Naive thymus-derived CD4-positive, alpha-beta T cell (primary cell): Measurements from ENCODE around the gene DYNC1LI2. TPM values are rescaled to one million over a fixed set of nuclear protein-coding genes. Genes with fewer than 3 reads are reported as not detected.

Source experiments
- ATAC-seq: fragments of 150-1000 bp; cut with Tn5 transposase; 2 replicates; pipeline ENCODE4 v1.10.0; 2021; ENCODE audit warnings: mild to moderate bottlenecking, moderate library complexity
- CTCF ChIA-PET: fragments of 350-600 bp; sonication (Branson Sonifier 250); formaldehyde crosslinking; loops from one replicate; lab custom pipeline; 2021; ENCODE audit warnings: antibody characterized with exemption; lab: Charles Lee
- POLR2A ChIA-PET: fragments of 350-600 bp; sonication (Branson Sonifier 250); formaldehyde crosslinking; loops from one replicate; lab custom pipeline; 2021; ENCODE audit warnings: antibody characterized with exemption, inconsistent platforms; lab: Charles Lee
- DNase-seq, 9 donors: peaks; one replicate each; pipeline versions ENCODE4 v3.0.0 to v3.0.0-alpha.2; 2020 to 2022; ENCODE audit warnings: mixed read lengths in 1 of 9
- H3K27ac ChIP-seq: one replicate; pipeline ENCODE4 v1.7.0; 2013; ENCODE audit warnings: mild to moderate bottlenecking, low read depth, low read length, moderate library complexity
- H3K27me3 ChIP-seq, 2 donors: one replicate each; pipeline ENCODE4 v1.7.0; 2013; ENCODE audit warnings: low read length in 2 of 2, mild to moderate bottlenecking in 2 of 2, moderate library complexity in 2 of 2; ENCODE audit not compliant: control insufficient read depth in 2 of 2, insufficient read depth in 2 of 2
- H3K36me3 ChIP-seq, 3 experiments: 1 replicate in 2 of 3; 2 replicates in 1 of 3; pipeline ENCODE4 v1.7.0; 2013; ENCODE audit warnings: low read length in 3 of 3, mild to moderate bottlenecking in 3 of 3, moderate library complexity in 1 of 3; ENCODE audit not compliant: insufficient read depth in 3 of 3, control insufficient read depth in 2 of 3
- H3K4me1 ChIP-seq, 2 donors: one replicate each; pipeline ENCODE4 v1.7.0; 2013; ENCODE audit warnings: low read length in 2 of 2, mild to moderate bottlenecking in 2 of 2, moderate library complexity in 1 of 2; ENCODE audit not compliant: control insufficient read depth in 2 of 2, insufficient read depth in 2 of 2
- H3K4me3 ChIP-seq: 2 replicates; pipeline ENCODE4 v1.7.0; 2013; ENCODE audit warnings: mild to moderate bottlenecking, low read length
- H3K9me3 ChIP-seq, 3 experiments: 1 replicate in 2 of 3; 2 replicates in 1 of 3; pipeline ENCODE4 v1.7.0; 2013; ENCODE audit warnings: low read length in 3 of 3; ENCODE audit not compliant: control insufficient read depth in 2 of 3
- H3K27ac Mint-ChIP-seq, 9 donors: one replicate each; pipeline ENCODE4 v1.8.0; 2020 to 2022; ENCODE audit warnings: mixed read lengths in 9 of 9, mild to moderate bottlenecking in 8 of 9, moderate library complexity in 5 of 9, inconsistent platforms in 2 of 9
- H3K27me3 Mint-ChIP-seq, 5 donors: one replicate each; pipeline ENCODE4 v1.8.0; 2021 to 2022; ENCODE audit warnings: mixed read lengths in 5 of 5, mild to moderate bottlenecking in 1 of 5
- H3K36me3 Mint-ChIP-seq, 5 donors: one replicate each; pipeline ENCODE4 v1.8.0; 2020 to 2022; ENCODE audit warnings: mixed read lengths in 5 of 5, mild to moderate bottlenecking in 3 of 5, inconsistent platforms in 1 of 5
- H3K4me1 Mint-ChIP-seq, 7 donors: one replicate each; pipeline ENCODE4 v1.8.0; 2020 to 2022; ENCODE audit warnings: mixed read lengths in 7 of 7, mild to moderate bottlenecking in 3 of 7, inconsistent platforms in 1 of 7
- H3K4me3 Mint-ChIP-seq, 10 donors: one replicate each; pipeline ENCODE4 v1.8.0; 2020 to 2022; ENCODE audit warnings: mild to moderate bottlenecking in 10 of 10, mixed read lengths in 10 of 10, moderate library complexity in 6 of 10, inconsistent platforms in 2 of 10
- H3K9me3 Mint-ChIP-seq, 11 donors: one replicate each; pipeline ENCODE4 v1.8.0; 2020 to 2022; ENCODE audit warnings: mixed read lengths in 11 of 11, mild to moderate bottlenecking in 4 of 11, inconsistent platforms in 1 of 11, moderate library complexity in 1 of 11
- intact Hi-C, 2 donors: fragments of 100-400 bp; cut with micrococcal nuclease; formaldehyde crosslinking; loops; one replicate each; pipeline ENCODE4 v1.15.1; 2023
- polyA plus RNA-seq, 2 donors: library from polyadenylated mRNA; unstranded; fragments of 300-500 nt; fragmentation: Illumina TruSeq; gene quantifications; one replicate each; pipeline ENCODE4 v1.2.3, GENCODE V29; 2021
- total RNA-seq, 6 experiments: library from RNA in 5 of 6; stranded (reverse) in 5 of 6; gene quantifications; 1 replicate in 5 of 6; 2 replicates in 1 of 6; pipeline ENCODE4 v1.2.3 and lab custom pipeline; 2021 to 2026

DYNC1LI2 gene
- total and polyA plus RNA-seq, 7 experiments from 2014 or later: 23.2 to 85.7 (median 77.5) TPM

- intact Hi-C loops: no loop called here
- no peak overlapping the region for H3K4me3 ChIP-seq
- no peaks in the 10 kb centered on the region for H3K9me3 ChIP-seq
- POLR2A ChIA-PET: no interaction called here
- Mint-ChIP-seq H3K36me3 (no peaks in the 10 kb centered on the region), H3K27ac (no peak overlapping the region), H3K9me3 (no peaks in the 10 kb centered on the region), H3K4me3 (no peak overlapping the region), H3K4me1 (no peaks in the 10 kb centered on the region), H3K27me3 (no peaks in the 10 kb centered on the region)
- H3K4me1 ChIP-seq: no peaks in the 10 kb centered on the region
- CTCF ChIA-PET: interaction anchor here (0.9 kb wide), 1 partner anchor 25 kb away, joined by 3 read pairs; no protein-coding TSS in a partner anchor
- no peaks in the 10 kb centered on the region for H3K36me3 ChIP-seq
- DNase-seq (no peak), ATAC-seq (no peak)
- H3K27me3 ChIP-seq: no peaks in the 10 kb centered on the region
- H3K27ac ChIP-seq: no peak overlapping the region
Observed at GRCh38 chr16:66673691-66674090, 77.7 kb downstream of the DYNC1LI2 start.

Other genes starting within 250 kb of the DYNC1LI2 start
- 10 to 100 TPM in 2 of 5 experiments, 1 to 10 TPM in 3; 6.2 to 19.8 (median 7.9) TPM for gene TK2, start 201.5 kb downstream of the DYNC1LI2 start, total RNA-seq
- gene TK2, start 201.5 kb downstream of the DYNC1LI2 start, polyA plus RNA-seq: 1 to 10 TPM; 3.5 to 4.1 TPM
- 100 to 1,000 TPM in 1 of 5 experiments, 10 to 100 TPM in 4; 24.1 to 160 (median 42.9) TPM for gene CKLF, start 199.0 kb downstream of the DYNC1LI2 start, total RNA-seq
- gene CKLF, start 199.0 kb downstream of the DYNC1LI2 start, polyA plus RNA-seq: 100 to 1,000 TPM in 1 of 2 donors, 10 to 100 TPM in 1; 56.4 to 110 TPM
- 10 to 100 TPM in 1 of 5 experiments, 1 to 10 TPM in 4; 1.3 to 23.3 (median 5.2) TPM for gene CMTM1, start 185.2 kb downstream of the DYNC1LI2 start, total RNA-seq
- gene CMTM1, start 185.2 kb downstream of the DYNC1LI2 start, polyA plus RNA-seq: under 1 TPM; 0.36 to 0.41 TPM
- 1 to 10 TPM in 1 of 5 experiments, under 1 TPM in 2, not detected in 2; 0.58 to 1.8 (median 0.81) TPM for gene CMTM2, start 172.1 kb downstream of the DYNC1LI2 start, total RNA-seq
- gene CMTM2, start 172.1 kb downstream of the DYNC1LI2 start, polyA plus RNA-seq: not detected
- gene CMTM3, start 146.9 kb downstream of the DYNC1LI2 start, total RNA-seq: 100 to 1,000 TPM in 1 of 5 experiments, 10 to 100 TPM in 4; 52.0 to 138 (median 61.4) TPM
- gene CMTM3, start 146.9 kb downstream of the DYNC1LI2 start, polyA plus RNA-seq: 10 to 100 TPM; 72.5 to 89.8 TPM
- 1 to 10 TPM; 1.5 to 2.5 (median 1.8) TPM for gene CMTM4, start 54.9 kb downstream of the DYNC1LI2 start, total RNA-seq
- gene CMTM4, start 54.9 kb downstream of the DYNC1LI2 start, polyA plus RNA-seq: under 1 TPM; 0.07 to 0.12 TPM
- under 1 TPM in 4 of 5 experiments, not detected in 1; 0.16 to 0.83 (median 0.37) TPM for gene TERB1, start 50.0 kb upstream of the DYNC1LI2 start, total RNA-seq
- not detected for gene TERB1, start 50.0 kb upstream of the DYNC1LI2 start, polyA plus RNA-seq
- 10 to 100 TPM; 62.3 to 96.6 (median 90.7) TPM for gene NAE1, start 79.4 kb upstream of the DYNC1LI2 start, total RNA-seq
- 100 to 1,000 TPM; 103 TPM for gene NAE1, start 79.4 kb upstream of the DYNC1LI2 start, polyA plus RNA-seq
- gene CA7, start 92.8 kb upstream of the DYNC1LI2 start, total RNA-seq: not detected
- not detected for gene CA7, start 92.8 kb upstream of the DYNC1LI2 start, polyA plus RNA-seq
- 10 to 100 TPM in 3 of 5 experiments, 1 to 10 TPM in 2; 4.5 to 24.0 (median 15.9) TPM for gene PDP2, start 128.9 kb upstream of the DYNC1LI2 start, total RNA-seq
- gene PDP2, start 128.9 kb upstream of the DYNC1LI2 start, polyA plus RNA-seq: 1 to 10 TPM; 1.6 to 2.6 TPM
- gene CDH16, start 167.3 kb upstream of the DYNC1LI2 start, total RNA-seq: not detected
- gene CDH16, start 167.3 kb upstream of the DYNC1LI2 start, polyA plus RNA-seq: not detected
- gene RRAD, start 173.9 kb upstream of the DYNC1LI2 start, total RNA-seq: 1 to 10 TPM in 1 of 5 experiments, under 1 TPM in 4; 0.24 to 1.6 (median 0.88) TPM
- not detected for gene RRAD, start 173.9 kb upstream of the DYNC1LI2 start, polyA plus RNA-seq
- gene CIAO2B, start 182.8 kb upstream of the DYNC1LI2 start, total RNA-seq: 100 to 1,000 TPM in 1 of 5 experiments, 10 to 100 TPM in 4; 47.0 to 116 (median 58.5) TPM
- gene CIAO2B, start 182.8 kb upstream of the DYNC1LI2 start, polyA plus RNA-seq: 10 to 100 TPM; 89.0 to 93.4 TPM
- gene CES2, start 183.9 kb upstream of the DYNC1LI2 start, total RNA-seq: 10 to 100 TPM; 40.5 to 64.7 (median 55.3) TPM
- gene CES2, start 183.9 kb upstream of the DYNC1LI2 start, polyA plus RNA-seq: 10 to 100 TPM; 29.2 to 43.6 TPM
- 10 to 100 TPM in 1 of 5 experiments, under 1 TPM in 3, not detected in 1; 0.32 to 11.5 (median 0.77) TPM for gene CES3, start 209.7 kb upstream of the DYNC1LI2 start, total RNA-seq
- gene CES3, start 209.7 kb upstream of the DYNC1LI2 start, polyA plus RNA-seq: not detected
- 10 to 100 TPM; 17.2 to 53.8 (median 20.8) TPM for gene CES4A, start 237.0 kb upstream of the DYNC1LI2 start, total RNA-seq
- 1 to 10 TPM; 5.1 to 7.6 TPM for gene CES4A, start 237.0 kb upstream of the DYNC1LI2 start, polyA plus RNA-seq